ENCODE data around the gene TNC.

DNA sequence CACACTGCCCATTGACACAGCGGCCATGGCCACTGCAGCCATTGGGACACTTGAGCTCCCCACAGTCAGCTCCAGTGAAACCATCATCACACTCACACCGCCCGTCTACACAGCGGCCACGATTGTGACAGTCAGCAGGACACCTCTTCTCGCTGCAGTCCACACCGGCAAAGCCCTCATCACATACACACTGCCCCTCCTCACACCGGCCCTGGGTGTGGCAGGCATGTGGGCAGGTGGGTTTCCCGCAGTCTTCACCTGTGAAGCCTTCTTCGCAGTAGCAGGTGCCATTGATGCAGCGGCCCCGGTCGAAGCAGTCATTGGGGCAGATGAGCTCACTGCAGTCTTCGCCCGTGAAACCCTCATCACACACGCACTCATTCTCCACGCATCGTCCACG lies 31.5 kb downstream of the TNC start:
- TF ChIP-seq, protein P1, sequence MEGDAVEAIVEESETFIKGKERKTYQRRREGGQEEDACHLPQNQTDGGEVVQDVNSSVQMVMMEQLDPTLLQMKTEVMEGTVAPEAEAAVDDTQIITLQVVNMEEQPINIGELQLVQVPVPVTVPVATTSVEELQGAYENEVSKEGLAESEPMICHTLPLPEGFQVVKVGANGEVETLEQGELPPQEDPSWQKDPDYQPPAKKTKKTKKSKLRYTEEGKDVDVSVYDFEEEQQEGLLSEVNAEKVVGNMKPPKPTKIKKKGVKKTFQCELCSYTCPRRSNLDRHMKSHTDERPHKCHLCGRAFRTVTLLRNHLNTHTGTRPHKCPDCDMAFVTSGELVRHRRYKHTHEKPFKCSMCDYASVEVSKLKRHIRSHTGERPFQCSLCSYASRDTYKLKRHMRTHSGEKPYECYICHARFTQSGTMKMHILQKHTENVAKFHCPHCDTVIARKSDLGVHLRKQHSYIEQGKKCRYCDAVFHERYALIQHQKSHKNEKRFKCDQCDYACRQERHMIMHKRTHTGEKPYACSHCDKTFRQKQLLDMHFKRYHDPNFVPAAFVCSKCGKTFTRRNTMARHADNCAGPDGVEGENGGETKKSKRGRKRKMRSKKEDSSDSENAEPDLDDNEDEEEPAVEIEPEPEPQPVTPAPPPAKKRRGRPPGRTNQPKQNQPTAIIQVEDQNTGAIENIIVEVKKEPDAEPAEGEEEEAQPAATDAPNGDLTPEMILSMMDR (IDR thresholded peaks at IDR 0.05) = no peak
- TF ChIP-seq POLR2A (IDR thresholded peaks at IDR 0.05) = no peak
